Endothelial cell of umbilical vein (primary cell): ENCODE results near the gene SCAP. TPM values are rescaled to one million over a fixed set of nuclear protein-coding genes. Genes with fewer than 3 reads are reported as not detected.

Experiments used
- BruUV-seq: library from RNA; stranded (reverse); fragments of 400-500 nt; replicated peaks from 2 replicates; lab custom pipeline; 2021; lab: Mats Ljungman, UMichigan
- CTCF ChIA-PET: fragments of 300-600, 350-600 bp; sonication (Branson Sonifier 250); formaldehyde crosslinking; loops from one replicate; lab custom pipeline; 2021; ENCODE audit warnings: antibody characterized with exemption, inconsistent platforms; lab: Charles Lee
- POLR2A ChIA-PET: fragments of 300-600, 350-600 bp; sonication (Branson Sonifier 250); formaldehyde crosslinking; loops from one replicate; lab custom pipeline; 2021; ENCODE audit warnings: antibody characterized with exemption, inconsistent platforms; lab: Charles Lee
- DNase-seq: peaks from one replicate; pipeline ENCODE4 v3.0.0-alpha.2; 2011; ENCODE audit warnings: low read depth, low spot score
- FAIRE-seq: peaks from 2 replicates; lab custom pipeline; 2011; peaks lifted over from hg19 to GRCh38; lab: Jason Lieb, UNC
- H2AFZ ChIP-seq: 2 replicates; pipeline ENCODE4 v1.6.0; 2012; ENCODE audit warnings: low read depth, low read length, control low read depth, inconsistent platforms
- H3K27ac ChIP-seq: 2 replicates; pipeline ENCODE4 v1.5.1; 2011; ENCODE audit warnings: low read depth, mild to moderate bottlenecking, control low read depth, low read length, moderate library complexity; ENCODE audit not compliant: insufficient read depth
- H3K27me3 ChIP-seq, 2 experiments: 2 replicates each; pipeline versions ENCODE4 v1.6.0 to v1.6.1; 2011; ENCODE audit warnings: low read length in 2 of 2, mixed read lengths in 1 of 2; ENCODE audit not compliant: control insufficient read depth in 2 of 2, insufficient read depth in 2 of 2
- H3K36me3 ChIP-seq, 2 experiments: 2 replicates in 1 of 2; 3 replicates in 1 of 2; pipeline ENCODE4 v1.5.1; 2011; ENCODE audit warnings: low read length in 2 of 2, mild to moderate bottlenecking in 1 of 2, moderate library complexity in 1 of 2; ENCODE audit not compliant: control insufficient read depth in 2 of 2, insufficient read depth in 2 of 2; ENCODE audit errors: extremely low read depth in 1 of 2
- H3K4me1 ChIP-seq: 3 replicates; pipeline ENCODE4 v1.5.1; 2011; ENCODE audit warnings: mild to moderate bottlenecking, low read length; ENCODE audit not compliant: control insufficient read depth, insufficient read depth; ENCODE audit errors: extremely low read depth
- H3K4me2 ChIP-seq: 2 replicates; pipeline ENCODE4 v1.6.1; 2011; ENCODE audit warnings: low read length, control low read depth, mixed read lengths; ENCODE audit not compliant: insufficient read depth
- H3K4me3 ChIP-seq, 3 experiments: fragments of 200-600 bp in 1 of 3; sonication (generic), shearing (Covaris generic) in 1 of 3; replicated peaks in 1 of 3; 2 replicates each; pipeline ENCODE4 v1.5.1; 2011 to 2016; ENCODE audit warnings: control low read depth in 3 of 3, low read length in 3 of 3, mild to moderate bottlenecking in 2 of 3, inconsistent platforms in 1 of 3, low read depth in 1 of 3, moderate library complexity in 1 of 3; ENCODE audit not compliant: insufficient read depth in 1 of 3
- H3K79me2 ChIP-seq: 2 replicates; pipeline ENCODE4 v1.6.0; 2012; ENCODE audit warnings: low read length, inconsistent platforms; ENCODE audit not compliant: control insufficient read depth, insufficient read depth
- H3K9ac ChIP-seq: replicated peaks from 2 replicates; pipeline ENCODE3; 2011; ENCODE audit warnings: low read length, control low read depth; ENCODE audit not compliant: insufficient read depth; ENCODE audit errors: extremely low read depth
- H3K9me1 ChIP-seq: replicated peaks from 3 replicates; pipeline ENCODE4 v1.6.0; 2011; ENCODE audit warnings: mild to moderate bottlenecking, low read length; ENCODE audit not compliant: control insufficient read depth, insufficient read depth; ENCODE audit errors: extremely low read depth
- H3K9me3 ChIP-seq: replicated peaks from 2 replicates; pipeline ENCODE4 v1.5.1; 2012; ENCODE audit warnings: low read length, inconsistent platforms; ENCODE audit not compliant: control insufficient read depth, insufficient read depth
- H4K20me1 ChIP-seq: replicated peaks from 2 replicates; pipeline ENCODE3; 2011; ENCODE audit warnings: mild to moderate bottlenecking, low read length; ENCODE audit not compliant: control insufficient read depth, insufficient read depth; ENCODE audit errors: extremely low read depth
- EZH2 ChIP-seq: IDR thresholded peaks from 2 replicates; pipeline ENCODE4 v1.6.1; 2012; ENCODE audit warnings: borderline replicate concordance, low read depth, mild to moderate bottlenecking, moderate library complexity, low read length, inconsistent platforms; ENCODE audit not compliant: severe bottlenecking
- FOS ChIP-seq: IDR thresholded peaks from 2 replicates; pipeline ENCODE4 v1.6.1; 2011; ENCODE audit warnings: mild to moderate bottlenecking, low read length, moderate library complexity, borderline replicate concordance; ENCODE audit not compliant: insufficient read depth
- dilution Hi-C: fragments of 300-500 bp; cut with MboI; formaldehyde crosslinking; loops from one replicate; pipeline ENCODE4 v1.15.0; 2019; ENCODE audit warnings: low sequenced_read_pairs; ENCODE audit not compliant: extremely low pct_ligation_motif_present
- intact Hi-C: fragments of 100-400 bp; cut with micrococcal nuclease; formaldehyde crosslinking; loops from one replicate; pipeline ENCODE4 v1.10.0; 2022
- polyA plus RNA-seq, 4 experiments: library from polyadenylated mRNA; depleted of rRNA in 3 of 4; stranded (reverse) in 3 of 4; unstranded in 1 of 4; fragments of >200 nt; gene quantifications; 2 replicates each; pipeline versions ENCODE4 v1.2.1 to v1.2.3, GENCODE V29; 2011 to 2012; ENCODE audit warnings: missing spikeins in 1 of 4
- total RNA-seq: library from RNA; stranded (reverse); gene quantifications from 2 replicates; pipeline ENCODE4 v1.2.3, GENCODE V29; 2021
- TF ChIP-seq, protein P1 (sequence below), 2 donors: IDR thresholded peaks; 1 replicate in 1 of 2; 2 replicates in 1 of 2; pipeline ENCODE4 v1.5.1; 2011; ENCODE audit warnings: low read length in 2 of 2, mild to moderate bottlenecking in 2 of 2, moderate library complexity in 2 of 2, control low read depth in 1 of 2, inconsistent platforms in 1 of 2, low read depth in 1 of 2; ENCODE audit not compliant: insufficient read depth in 1 of 2; ENCODE audit errors: extremely low read depth in 1 of 2

Gene SCAP
- total and polyA plus RNA-seq, 2 donors (not counting 3 experiments of a cell fraction or from before 2014, with no cell fraction given) = 34.7 to 59.0 TPM

DNA sequence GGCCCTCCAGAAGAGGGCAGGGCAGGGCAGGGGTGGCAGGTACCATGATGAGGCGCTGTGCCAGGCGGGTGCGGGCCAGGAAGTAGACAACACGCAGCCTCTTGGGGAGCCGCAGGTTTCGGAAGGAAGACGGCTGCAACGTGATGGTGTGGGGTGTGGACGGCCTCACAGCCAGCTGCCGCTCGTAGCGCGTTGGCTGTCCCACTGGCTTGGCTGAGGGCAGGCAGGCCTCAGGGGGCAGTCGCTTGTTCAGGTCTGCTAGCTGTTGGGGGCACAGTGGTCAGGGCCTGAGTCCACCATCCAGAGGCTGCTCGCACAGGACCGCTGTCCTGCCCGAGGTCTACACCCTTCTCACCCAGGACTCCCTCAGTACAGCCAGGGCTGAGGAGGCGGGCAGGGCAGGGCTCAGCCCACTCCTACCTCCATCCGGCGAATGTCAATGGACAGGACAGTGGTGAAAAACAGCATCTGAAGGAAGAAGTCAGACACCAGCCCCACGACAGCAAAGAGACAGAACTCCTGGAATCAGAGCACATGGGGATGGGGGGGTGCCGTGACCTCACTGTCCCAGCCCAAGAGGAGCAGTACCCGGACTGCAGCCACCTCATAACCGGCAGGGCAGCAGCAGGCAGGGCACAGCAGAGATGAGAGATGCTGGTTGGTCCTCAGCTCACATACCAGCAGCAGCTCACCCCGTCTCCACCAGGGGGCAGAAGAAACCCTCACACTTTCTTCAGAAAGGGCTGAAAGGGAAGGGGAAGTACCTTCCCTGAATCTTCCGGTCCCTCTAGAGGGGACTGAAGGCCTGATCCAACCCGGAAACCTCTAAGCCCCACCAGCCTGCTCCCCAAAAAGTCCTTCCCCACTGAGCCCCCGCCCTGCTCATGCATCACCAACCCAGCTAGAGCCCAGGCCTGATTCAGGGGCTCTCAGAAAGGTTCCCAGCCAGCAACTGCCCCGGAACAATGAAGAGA is 54.9 kb downstream of the SCAP start:
- CTCF ChIA-PET = interaction anchor here (0.6 to 2.6 kb wide), 40 partner anchors 9 to 381 kb away, joined by 3 to 79 read pairs (median 4); partner anchors contain the start of genes PTPN23, SCAP and SETD2
- no peaks in the 10 kb centered on the region for H3K9me3 ChIP-seq
- FAIRE-seq (peak; percentile 80), DNase-seq (peak; percentile 82)
- no peaks in the 10 kb centered on the region for H3K27me3 ChIP-seq
- H3K36me3 ChIP-seq = peaks cover 0 to 25% of the 10 kb centered on the region in 2 experiments
- intact Hi-C loops = loop anchor here (1.0 to 2.0 kb wide), 4 partner anchors 40 to 369 kb away; partner anchors contain the start of genes ELP6, PTPN23 and SCAP
- no TSS peak for BruUV-seq
- H3K9ac ChIP-seq = no peak overlapping the region
- POLR2A ChIA-PET = interaction anchor here (0.6 kb wide), 1 partner anchor 40 kb away, joined by 3 read pairs; the partner anchor contains the start of gene PTPN23
- no peaks in the 10 kb centered on the region for H3K9me1 ChIP-seq
- H4K20me1 ChIP-seq = no peaks in the 10 kb centered on the region
- peak overlapping the region; percentile 40 for H2AFZ ChIP-seq
- TF ChIP-seq FOS = no peak
- TF ChIP-seq, protein P1, sequence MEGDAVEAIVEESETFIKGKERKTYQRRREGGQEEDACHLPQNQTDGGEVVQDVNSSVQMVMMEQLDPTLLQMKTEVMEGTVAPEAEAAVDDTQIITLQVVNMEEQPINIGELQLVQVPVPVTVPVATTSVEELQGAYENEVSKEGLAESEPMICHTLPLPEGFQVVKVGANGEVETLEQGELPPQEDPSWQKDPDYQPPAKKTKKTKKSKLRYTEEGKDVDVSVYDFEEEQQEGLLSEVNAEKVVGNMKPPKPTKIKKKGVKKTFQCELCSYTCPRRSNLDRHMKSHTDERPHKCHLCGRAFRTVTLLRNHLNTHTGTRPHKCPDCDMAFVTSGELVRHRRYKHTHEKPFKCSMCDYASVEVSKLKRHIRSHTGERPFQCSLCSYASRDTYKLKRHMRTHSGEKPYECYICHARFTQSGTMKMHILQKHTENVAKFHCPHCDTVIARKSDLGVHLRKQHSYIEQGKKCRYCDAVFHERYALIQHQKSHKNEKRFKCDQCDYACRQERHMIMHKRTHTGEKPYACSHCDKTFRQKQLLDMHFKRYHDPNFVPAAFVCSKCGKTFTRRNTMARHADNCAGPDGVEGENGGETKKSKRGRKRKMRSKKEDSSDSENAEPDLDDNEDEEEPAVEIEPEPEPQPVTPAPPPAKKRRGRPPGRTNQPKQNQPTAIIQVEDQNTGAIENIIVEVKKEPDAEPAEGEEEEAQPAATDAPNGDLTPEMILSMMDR (IDR thresholded peaks at IDR 0.05; ENCODE audit: extremely low read depth in 1 of 2, insufficient read depth in 1 of 2, low read depth in 1 of 2, low read length in 2 of 2) = peak; percentile 95 to 97
- TF ChIP-seq EZH2 = no peak
- dilution Hi-C loops = no loop called here
- no peak overlapping the region for H3K4me2 ChIP-seq
- peak overlapping the region; percentile 16 for H3K27ac ChIP-seq
- H3K4me1 ChIP-seq = no peaks in the 10 kb centered on the region
- H3K79me2 ChIP-seq = no peaks in the 10 kb centered on the region
- no peak overlapping the region for H3K4me3 ChIP-seq
